Activated CD4-positive, CD25-positive, alpha-beta regulatory T cell treated with anti-CD3 and anti-CD28 coated beads, Interleukin-2, amount 50 U/mL, for 16 hours (primary cell): ENCODE measurements around the gene TBC1D14.

Experiments
- DNase-seq: peaks from one replicate; pipeline ENCODE4 v3.0.0-alpha.2; 2020; ENCODE audit warnings: low read depth, low spot score

TBC1D14 gene

DNA sequence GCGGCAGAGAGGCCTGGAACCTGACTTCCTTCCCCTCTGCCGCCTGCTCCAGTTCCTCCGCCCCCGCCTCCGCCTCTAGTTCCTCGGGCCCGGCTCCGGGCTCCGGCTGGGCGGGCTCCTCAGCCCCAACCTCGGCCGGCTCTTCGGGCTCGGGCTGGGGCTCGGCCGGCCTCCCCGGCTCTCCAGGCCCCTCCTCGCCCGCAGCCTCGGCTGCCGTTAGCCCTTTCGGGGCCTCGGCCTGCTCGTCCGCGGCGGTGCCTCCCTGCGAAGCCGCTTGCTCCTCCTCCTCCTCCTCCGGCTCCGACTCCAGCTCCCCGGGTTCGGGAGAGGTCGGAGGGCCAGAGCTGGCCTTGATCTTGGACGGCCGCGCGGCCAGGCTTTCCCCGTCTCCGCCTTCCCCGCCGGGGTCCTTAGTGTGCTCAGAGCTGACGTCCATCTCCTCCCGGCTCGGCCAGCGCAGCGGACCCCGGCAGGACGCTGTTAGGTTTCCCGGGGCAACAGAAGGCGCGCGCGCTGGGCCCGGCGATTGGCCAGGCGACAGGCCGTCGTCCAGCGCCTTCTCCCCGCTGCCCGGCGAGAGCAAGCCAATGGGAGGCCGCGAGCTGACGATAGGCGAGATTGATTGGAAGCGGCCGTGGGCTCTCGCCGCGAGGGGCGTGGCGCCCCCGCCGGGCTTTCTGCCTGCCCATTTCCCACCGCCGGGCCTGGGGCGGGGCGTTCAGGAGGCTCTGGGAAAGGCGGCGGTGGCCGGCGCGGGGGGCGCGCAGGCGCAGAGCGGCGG lies 133.1 kb downstream of the TBC1D14 start:
- DNase-seq = peak; percentile 81

GRCh38 chr4:7043284-7044136 lies 133.9 kb downstream of the TBC1D14 start, which contains the start of gene TADA2B:
TSS of gene TADA2B (plus strand) at chr4:7043372. CDS start at chr4:7043580, 208 bp downstream.
- DNase-seq = peak; percentile 25

DNA sequence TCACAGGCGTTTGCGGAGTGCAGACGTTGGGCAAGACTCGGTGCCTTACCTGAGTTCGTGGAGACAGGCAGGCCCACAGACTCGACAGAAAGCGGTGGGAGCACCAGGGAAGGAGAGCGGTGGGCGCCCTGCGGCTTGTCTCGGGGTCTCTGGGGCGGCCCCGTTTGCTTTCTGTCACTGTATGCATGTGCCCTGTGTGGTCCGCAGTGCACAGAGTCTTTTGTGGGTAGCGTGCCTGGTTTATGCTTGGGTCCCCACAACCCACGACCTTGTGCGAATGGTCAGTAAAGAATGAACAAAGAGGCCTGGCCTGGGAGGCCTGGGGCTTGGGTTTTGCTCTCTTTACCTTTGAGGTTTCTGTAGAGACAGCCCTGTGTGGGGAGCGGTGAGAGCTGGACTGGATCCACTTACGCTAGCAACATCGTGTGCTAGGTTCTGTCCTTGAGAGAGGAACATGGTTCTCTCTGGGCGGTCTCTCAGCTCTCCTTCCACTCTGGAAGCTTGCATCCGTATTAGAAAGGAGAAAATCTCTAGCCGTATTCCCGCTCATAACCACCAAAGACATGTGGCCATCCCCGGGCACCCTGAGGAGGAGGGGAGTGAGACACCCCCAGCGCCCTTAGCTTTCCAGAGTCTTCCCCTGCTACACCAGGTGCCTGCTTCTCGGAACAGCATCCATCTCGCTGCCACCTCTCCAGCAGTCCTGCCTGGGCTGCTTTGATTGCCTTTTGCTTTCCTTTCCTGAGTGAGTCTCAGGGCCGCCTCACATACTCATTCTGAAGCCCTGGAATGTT lies 134.7 kb downstream of the TBC1D14 start:
- no peak for DNase-seq

DNA sequence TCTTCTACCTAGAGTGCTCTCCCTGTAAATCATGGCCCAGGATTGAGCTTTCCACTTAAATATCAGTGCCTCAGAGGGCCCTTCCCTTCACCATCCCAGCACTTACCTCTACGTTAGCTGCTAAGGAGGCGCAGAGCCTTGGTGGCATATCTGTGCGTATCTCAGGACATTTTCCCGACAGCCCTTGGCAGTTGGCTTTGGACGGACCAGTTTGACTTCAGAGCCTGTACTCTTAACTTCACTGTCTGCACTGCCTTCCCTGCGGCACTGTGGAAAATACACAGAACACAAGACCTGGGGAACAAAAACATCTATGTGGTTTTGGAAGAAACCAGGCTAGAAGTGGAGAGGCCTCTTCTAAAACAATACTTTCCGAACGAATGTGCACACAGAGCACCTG lies 135.9 kb downstream of the TBC1D14 start:
- no peak for DNase-seq

DNA sequence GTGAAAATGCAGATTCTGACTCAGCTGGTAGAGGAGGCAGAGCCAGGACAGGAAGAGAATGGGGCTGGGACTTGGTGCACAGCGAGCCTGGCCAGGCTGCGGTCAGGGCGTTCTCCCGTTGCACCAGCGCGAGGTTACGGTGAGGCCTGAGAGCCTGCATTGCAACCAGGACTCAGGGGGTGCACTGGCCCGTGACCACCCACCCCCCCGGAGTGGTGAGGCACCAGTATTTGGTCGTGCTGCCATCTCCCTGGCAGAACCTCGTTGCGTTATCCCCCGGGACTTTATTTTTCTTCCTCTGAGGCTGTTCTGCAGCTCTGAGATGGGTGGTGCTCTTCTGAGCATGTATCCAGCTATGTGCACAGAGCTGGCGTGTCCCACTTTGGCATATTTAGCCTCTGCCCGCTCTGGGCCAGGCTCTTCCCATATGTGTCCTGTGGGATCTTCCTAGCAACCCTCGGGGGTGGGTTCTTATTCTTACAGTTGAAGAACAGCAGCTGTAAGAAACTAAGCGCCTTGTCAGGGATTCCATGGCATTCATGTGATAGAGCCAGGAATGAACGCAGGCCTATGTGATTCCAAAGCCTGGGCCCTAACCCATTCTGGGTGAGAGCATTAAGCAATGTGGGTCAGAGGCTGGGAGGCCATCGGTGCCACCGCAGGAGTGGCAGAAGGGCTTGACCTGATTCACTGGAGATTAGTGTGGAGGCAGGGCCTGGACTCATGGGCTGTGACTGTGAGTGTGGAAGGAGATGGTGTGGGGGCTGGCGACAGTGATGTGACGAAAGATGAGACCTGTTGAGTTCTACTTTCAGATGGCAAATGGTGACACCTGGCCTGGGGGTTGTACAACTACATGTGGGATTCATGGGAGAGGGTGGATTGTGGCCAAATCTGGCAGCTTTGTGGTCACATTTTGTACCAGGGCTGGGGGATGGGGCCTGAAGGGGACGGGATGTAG lies 136.6 kb downstream of the TBC1D14 start:
- no peak for DNase-seq

GRCh38 chr4:7046971-7047370 lies 137.3 kb downstream of the TBC1D14 start:
- no peak for DNase-seq

GRCh38 chr4:7048642-7049041 lies 139.0 kb downstream of the TBC1D14 start:
- DNase-seq = no peak

GRCh38 chr4:7049295-7049694 lies 139.7 kb downstream of the TBC1D14 start:
- DNase-seq = no peak

DNA sequence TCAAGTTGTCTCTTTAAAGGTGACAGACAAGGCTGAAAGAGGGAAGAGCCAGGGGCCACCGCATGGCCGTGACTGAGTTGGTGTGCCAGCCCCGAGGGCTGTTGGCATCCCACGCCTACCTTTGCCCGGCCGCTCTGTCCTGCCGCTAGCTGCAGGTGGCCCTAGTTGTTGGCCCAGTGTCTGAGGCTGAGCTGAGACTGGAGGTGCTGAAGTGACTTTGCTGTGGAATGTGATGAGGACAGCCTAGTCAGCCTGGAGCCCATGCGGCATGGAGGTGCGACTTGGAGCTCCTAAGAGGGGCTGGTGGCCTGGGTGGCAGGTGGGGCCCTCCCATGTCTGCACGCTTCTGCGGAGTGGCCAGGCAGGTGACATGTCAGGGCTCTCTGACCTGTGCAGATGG lies 140.1 kb downstream of the TBC1D14 start:
- DNase-seq = no peak

DNA sequence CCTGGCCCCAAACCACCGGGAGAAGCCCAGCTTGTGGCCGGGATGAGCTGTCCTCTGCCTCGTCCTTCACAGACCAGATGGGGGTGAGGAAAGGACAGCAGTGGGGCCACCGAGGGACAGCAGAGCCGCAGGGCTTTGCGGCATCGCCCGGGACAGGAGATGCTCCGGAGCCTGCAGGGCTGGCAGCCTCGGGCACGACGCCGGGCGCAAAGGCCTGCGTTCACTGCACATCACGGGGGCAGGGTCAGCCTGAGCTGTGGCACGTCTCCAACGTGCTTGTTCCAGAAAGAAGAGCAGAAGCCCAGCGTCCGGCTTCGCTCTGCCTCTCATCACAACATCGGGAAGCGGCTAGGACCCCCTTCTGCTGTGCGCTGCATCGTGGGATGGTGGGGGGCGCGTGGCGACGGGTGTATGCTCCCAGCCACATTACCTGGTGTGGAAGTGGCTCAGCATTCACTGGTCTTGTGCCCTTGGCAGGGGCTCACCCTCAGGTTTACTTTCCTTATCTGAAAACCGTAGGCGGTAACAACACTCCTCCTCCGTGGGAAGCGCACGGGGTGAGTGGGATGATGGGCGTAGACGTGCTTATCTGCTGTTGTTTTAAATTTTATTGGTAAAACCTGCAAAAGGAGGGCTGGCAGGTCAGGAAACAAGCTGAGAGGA lies 141.0 kb downstream of the TBC1D14 start:
- DNase-seq = no peak

GRCh38 chr4:7051144-7051495 lies 141.5 kb downstream of the TBC1D14 start:
- no peak for DNase-seq

DNA sequence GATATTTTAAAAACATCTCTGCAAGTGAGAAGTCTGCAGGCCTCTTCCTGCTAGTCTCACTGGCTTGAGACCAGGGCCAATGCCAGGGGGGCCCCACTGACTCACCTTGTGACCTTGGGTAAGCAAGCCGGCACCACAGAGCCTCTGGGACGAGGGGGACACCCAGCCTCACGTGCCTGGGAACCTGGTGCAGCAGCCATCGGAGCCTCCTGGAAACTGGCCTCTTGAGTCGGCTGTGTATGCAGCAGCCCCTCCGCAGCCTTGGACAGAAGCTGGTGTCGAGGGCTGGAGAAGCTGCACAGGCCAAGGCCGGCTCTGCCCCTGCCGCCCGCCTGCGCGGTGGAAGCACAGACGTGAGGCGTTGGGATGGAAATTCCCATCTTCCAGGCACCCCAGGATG lies 142.3 kb downstream of the TBC1D14 start:
- DNase-seq = no peak

- DNase-seq = no peak
Observed at GRCh38 chr4:7052313-7052712, 142.7 kb downstream of the TBC1D14 start.

GRCh38 chr4:7052923-7053715 lies 143.5 kb downstream of the TBC1D14 start:
- DNase-seq = no peak

DNA sequence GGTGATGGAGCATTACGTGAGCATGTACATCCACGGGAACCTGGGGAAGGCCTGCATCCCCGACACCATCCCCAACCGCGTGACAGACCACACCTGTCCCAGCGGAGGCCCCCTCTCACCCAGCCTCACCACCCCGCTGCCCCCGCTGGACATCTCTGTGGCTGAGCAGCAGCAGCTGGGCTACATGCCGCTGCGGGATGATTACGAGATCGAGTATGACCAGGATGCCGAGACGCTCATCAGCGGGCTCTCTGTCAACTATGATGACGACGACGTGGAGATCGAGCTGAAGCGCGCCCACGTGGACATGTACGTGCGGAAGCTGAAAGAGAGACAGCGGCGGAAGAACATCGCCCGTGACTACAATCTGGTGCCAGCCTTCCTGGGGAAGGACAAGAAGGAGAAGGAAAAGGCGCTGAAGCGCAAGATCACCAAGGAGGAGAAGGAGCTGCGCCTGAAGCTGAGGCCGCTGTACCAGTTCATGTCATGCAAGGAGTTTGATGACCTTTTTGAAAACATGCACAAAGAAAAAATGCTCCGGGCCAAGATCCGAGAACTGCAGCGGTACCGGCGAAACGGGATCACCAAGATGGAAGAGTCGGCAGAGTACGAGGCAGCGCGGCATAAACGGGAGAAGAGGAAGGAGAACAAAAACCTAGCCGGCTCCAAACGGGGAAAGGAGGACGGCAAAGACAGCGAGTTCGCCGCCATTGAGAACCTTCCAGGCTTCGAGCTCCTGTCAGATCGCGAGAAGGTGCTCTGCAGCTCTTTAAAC lies 144.7 kb downstream of the TBC1D14 start:
- DNase-seq = no peak

- no peak for DNase-seq
Observed at GRCh38 chr4:7055111-7055989, 145.7 kb downstream of the TBC1D14 start.

DNA sequence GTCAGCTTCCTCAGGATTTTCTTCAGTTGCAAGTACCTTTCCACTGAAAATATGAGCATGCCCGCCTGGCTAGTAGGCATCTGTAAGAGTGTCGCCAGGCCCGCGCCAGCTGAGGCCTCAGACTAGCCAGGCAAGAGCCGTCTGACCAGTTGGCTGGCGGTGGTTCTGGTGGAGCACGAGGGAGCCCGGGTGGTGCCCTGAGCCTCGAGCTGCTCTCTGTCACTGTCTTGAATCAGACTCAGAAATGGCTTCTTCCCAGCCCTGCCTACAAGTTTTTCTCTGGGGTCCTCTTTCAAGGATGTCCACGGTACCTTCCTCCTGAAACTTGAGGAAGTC lies 146.3 kb downstream of the TBC1D14 start:
- DNase-seq = no peak

DNA sequence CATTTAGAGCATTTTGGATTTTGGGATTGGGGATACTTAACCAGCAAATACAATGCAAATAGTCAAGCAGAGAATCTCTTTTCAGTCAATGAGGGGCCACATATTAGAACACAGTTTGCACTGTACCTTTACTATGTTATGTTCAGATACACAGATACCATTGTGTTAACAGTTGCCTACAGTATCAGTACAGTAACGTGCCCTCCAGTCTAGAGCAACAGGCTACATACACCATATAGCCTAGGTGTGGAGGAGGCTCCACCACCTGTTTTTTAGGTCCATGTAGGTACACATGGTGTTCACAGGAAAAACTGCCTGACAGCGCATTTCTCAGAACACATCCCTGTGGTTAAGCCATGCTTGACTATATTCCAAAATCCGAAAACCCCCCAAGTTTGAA lies 149.2 kb downstream of the TBC1D14 start:
- no peak for DNase-seq
